GM23338 (cell line): Measurements from ENCODE around the gene MARCKS.

Experiments
- CTCF ChIP-seq, 2 experiments: fragments of 200-600 bp in 1 of 2; sonication (generic) in 1 of 2; conservative IDR thresholded peaks; 2 replicates each; pipeline versions ENCODE4 v1.5.1 to v1.6.1; 2016 to 2017; ENCODE audit warnings: antibody characterized with exemption in 2 of 2, low read depth in 2 of 2, mild to moderate bottlenecking in 2 of 2, moderate library complexity in 1 of 2
- EZH2 ChIP-seq: fragments of 200-600 bp; sonication (generic); IDR thresholded peaks from one replicate; pipeline ENCODE4 v1.8.0; 2017; ENCODE audit warnings: antibody characterized with exemption, mild to moderate bottlenecking, low read depth; ENCODE audit not compliant: unreplicated experiment
- EZH2phosphoT487 ChIP-seq: fragments of 200-600 bp; sonication (generic); IDR thresholded peaks from one replicate; pipeline ENCODE4 v1.8.1; 2018; ENCODE audit warnings: antibody characterized with exemption; ENCODE audit not compliant: unreplicated experiment
- JUNB ChIP-seq: IDR thresholded peaks from one replicate; pipeline ENCODE4 v1.6.1; 2016; ENCODE audit warnings: antibody characterized with exemption; ENCODE audit not compliant: unreplicated experiment
- NANOG ChIP-seq: IDR thresholded peaks from 2 replicates; pipeline ENCODE4 v1.6.1; 2016; ENCODE audit warnings: antibody characterized with exemption, borderline replicate concordance
- POLR2AphosphoS5 ChIP-seq: IDR thresholded peaks from 2 replicates; pipeline ENCODE4 v1.6.1; 2016; ENCODE audit warnings: antibody characterized with exemption, low read depth

GRCh38 chr6:113888956-113889630 lies 31.9 kb downstream of the MARCKS start:
- no peak for TF ChIP-seq CTCF (conservative IDR thresholded peaks at IDR 0.05; ENCODE audit: low read depth in 2 of 2)
- TF ChIP-seq JUNB, result no peak
- no peak for TF ChIP-seq POLR2AphosphoS5
- no peak for TF ChIP-seq NANOG
- no peak for TF ChIP-seq EZH2
- no peak for TF ChIP-seq EZH2phosphoT487
